Astrocyte (in vitro differentiated cells and primary cell): ENCODE measurements around the gene MYRIP. TPM values are rescaled to one million over a fixed set of nuclear protein-coding genes. Genes with fewer than 3 reads are reported as not detected.

Experiments
- DNase-seq: peaks from one replicate; pipeline ENCODE4 v3.0.0-alpha.2; 2010; ENCODE audit warnings: low read depth
- FAIRE-seq: peaks from 2 replicates; lab custom pipeline; 2011; peaks lifted over from hg19 to GRCh38; lab: Jason Lieb, UNC
- H2AFZ ChIP-seq: 2 replicates; pipeline ENCODE4 v1.6.0; 2012; ENCODE audit warnings: low read depth, low read length, inconsistent platforms
- H3K27ac ChIP-seq: 2 replicates; pipeline ENCODE4 v1.5.1; 2011; ENCODE audit warnings: low read depth, low read length, inconsistent platforms
- H3K27me3 ChIP-seq: 2 replicates; pipeline ENCODE4 v1.6.0; 2011; ENCODE audit warnings: low read length, inconsistent platforms; ENCODE audit not compliant: insufficient read depth
- H3K36me3 ChIP-seq: 2 replicates; pipeline ENCODE4 v1.5.1; 2011; ENCODE audit warnings: low read length, inconsistent platforms; ENCODE audit not compliant: insufficient read depth
- H3K4me1 ChIP-seq: 2 replicates; pipeline ENCODE4 v1.5.1; 2011; ENCODE audit warnings: low read length, inconsistent platforms; ENCODE audit not compliant: insufficient read depth
- H3K4me2 ChIP-seq: 2 replicates; pipeline ENCODE4 v1.6.0; 2012; ENCODE audit warnings: low read length, inconsistent platforms
- H3K4me3 ChIP-seq: 2 replicates; pipeline ENCODE4 v1.5.1; 2011; ENCODE audit warnings: low read depth, mild to moderate bottlenecking, low read length, inconsistent platforms; ENCODE audit not compliant: insufficient read depth
- H3K79me2 ChIP-seq: 2 replicates; pipeline ENCODE4 v1.6.0; 2012; ENCODE audit warnings: mild to moderate bottlenecking, low read length, inconsistent platforms; ENCODE audit not compliant: insufficient read depth
- H3K9ac ChIP-seq: 2 replicates; pipeline ENCODE4 v1.6.0; 2012; ENCODE audit warnings: mild to moderate bottlenecking, low read length, inconsistent platforms
- H3K9me3 ChIP-seq: 2 replicates; pipeline ENCODE4 v1.5.1; 2012; ENCODE audit warnings: low read depth, mild to moderate bottlenecking, low read length, inconsistent platforms; ENCODE audit not compliant: insufficient read depth
- H4K20me1 ChIP-seq: 2 replicates; pipeline ENCODE4 v1.6.0; 2012; ENCODE audit warnings: low read length, inconsistent platforms; ENCODE audit not compliant: insufficient read depth
- H3K27ac Mint-ChIP-seq: one replicate; pipeline ENCODE4 v1.8.0; 2021; ENCODE audit warnings: mild to moderate bottlenecking, mixed read lengths; ENCODE audit not compliant: unreplicated experiment
- H3K27me3 Mint-ChIP-seq: one replicate; pipeline ENCODE4 v1.8.0; 2021; ENCODE audit warnings: low read depth, mixed read lengths; ENCODE audit not compliant: unreplicated experiment
- H3K36me3 Mint-ChIP-seq: one replicate; pipeline ENCODE4 v1.8.0; 2021; ENCODE audit warnings: low read depth, mixed read lengths; ENCODE audit not compliant: unreplicated experiment
- H3K4me1 Mint-ChIP-seq: one replicate; pipeline ENCODE4 v1.8.0; 2021; ENCODE audit warnings: low read depth, mixed read lengths; ENCODE audit not compliant: unreplicated experiment
- H3K4me3 Mint-ChIP-seq: one replicate; pipeline ENCODE4 v1.8.0; 2021; ENCODE audit warnings: mild to moderate bottlenecking, moderate library complexity, mixed read lengths; ENCODE audit not compliant: unreplicated experiment
- H3K9me3 Mint-ChIP-seq: one replicate; pipeline ENCODE4 v1.8.0; 2021; ENCODE audit warnings: mild to moderate bottlenecking, mixed read lengths; ENCODE audit not compliant: unreplicated experiment
- EZH2 ChIP-seq: IDR thresholded peaks from 2 replicates; pipeline ENCODE4 v1.6.1; 2012; ENCODE audit warnings: mild to moderate bottlenecking, low read length, inconsistent platforms; ENCODE audit not compliant: insufficient read depth
- total RNA-seq: library from RNA; stranded (reverse); gene quantifications from 2 replicates; pipeline ENCODE4 v1.2.1, GENCODE V29; 2021
- TF ChIP-seq, protein P1 (sequence below): IDR thresholded peaks from 2 replicates; pipeline ENCODE4 v1.5.1; 2011; ENCODE audit warnings: low read depth, mild to moderate bottlenecking, inconsistent platforms, low read length, moderate library complexity; ENCODE audit not compliant: insufficient read depth

Gene MYRIP
- total RNA-seq, 1 donor from 2014 or later = 0.07 TPM

DNA sequence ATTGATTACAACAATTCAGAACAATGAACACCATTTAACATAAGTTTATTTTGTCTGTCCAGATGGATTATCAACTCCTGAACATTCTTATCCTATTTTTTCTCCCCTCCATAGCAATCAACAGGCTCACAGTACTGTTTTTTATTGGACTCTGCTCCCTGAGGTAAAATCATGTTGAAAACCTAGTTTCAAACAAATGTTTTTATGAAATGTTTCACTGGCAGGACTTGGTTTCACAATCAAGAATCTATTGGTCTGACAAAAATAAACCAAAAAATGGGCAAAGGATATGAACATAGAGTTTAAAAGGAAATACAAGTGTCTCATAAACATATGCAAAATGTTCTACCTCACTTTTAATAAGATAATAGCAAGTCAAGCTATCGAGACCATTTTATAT lies 2.6 kb upstream of the MYRIP start:
- no peaks in the 10 kb centered on the region for H3K9me3 ChIP-seq
- no peak overlapping the region for H3K4me2 ChIP-seq
- Mint-ChIP-seq H3K4me1 (peaks cover 4% of the 10 kb centered on the region), H3K27ac (no peak overlapping the region), H3K27me3 (peaks cover 58% of the 10 kb centered on the region), H3K9me3 (peaks cover 3% of the 10 kb centered on the region), H3K4me3 (no peak overlapping the region), H3K36me3 (no peaks in the 10 kb centered on the region)
- no peak overlapping the region for H3K4me3 ChIP-seq
- no peaks in the 10 kb centered on the region for H4K20me1 ChIP-seq
- FAIRE-seq = no peak
- no peak overlapping the region for H3K27ac ChIP-seq
- H2AFZ ChIP-seq = no peak overlapping the region
- no peaks in the 10 kb centered on the region for H3K79me2 ChIP-seq
- TF ChIP-seq EZH2 = no peak
- TF ChIP-seq, protein P1, sequence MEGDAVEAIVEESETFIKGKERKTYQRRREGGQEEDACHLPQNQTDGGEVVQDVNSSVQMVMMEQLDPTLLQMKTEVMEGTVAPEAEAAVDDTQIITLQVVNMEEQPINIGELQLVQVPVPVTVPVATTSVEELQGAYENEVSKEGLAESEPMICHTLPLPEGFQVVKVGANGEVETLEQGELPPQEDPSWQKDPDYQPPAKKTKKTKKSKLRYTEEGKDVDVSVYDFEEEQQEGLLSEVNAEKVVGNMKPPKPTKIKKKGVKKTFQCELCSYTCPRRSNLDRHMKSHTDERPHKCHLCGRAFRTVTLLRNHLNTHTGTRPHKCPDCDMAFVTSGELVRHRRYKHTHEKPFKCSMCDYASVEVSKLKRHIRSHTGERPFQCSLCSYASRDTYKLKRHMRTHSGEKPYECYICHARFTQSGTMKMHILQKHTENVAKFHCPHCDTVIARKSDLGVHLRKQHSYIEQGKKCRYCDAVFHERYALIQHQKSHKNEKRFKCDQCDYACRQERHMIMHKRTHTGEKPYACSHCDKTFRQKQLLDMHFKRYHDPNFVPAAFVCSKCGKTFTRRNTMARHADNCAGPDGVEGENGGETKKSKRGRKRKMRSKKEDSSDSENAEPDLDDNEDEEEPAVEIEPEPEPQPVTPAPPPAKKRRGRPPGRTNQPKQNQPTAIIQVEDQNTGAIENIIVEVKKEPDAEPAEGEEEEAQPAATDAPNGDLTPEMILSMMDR = no peak
- peaks cover 46% of the 10 kb centered on the region for H3K27me3 ChIP-seq
- DNase-seq = no peak
- H3K36me3 ChIP-seq = no peaks in the 10 kb centered on the region
- peaks cover 11% of the 10 kb centered on the region for H3K4me1 ChIP-seq
- no peak overlapping the region for H3K9ac ChIP-seq

DNA sequence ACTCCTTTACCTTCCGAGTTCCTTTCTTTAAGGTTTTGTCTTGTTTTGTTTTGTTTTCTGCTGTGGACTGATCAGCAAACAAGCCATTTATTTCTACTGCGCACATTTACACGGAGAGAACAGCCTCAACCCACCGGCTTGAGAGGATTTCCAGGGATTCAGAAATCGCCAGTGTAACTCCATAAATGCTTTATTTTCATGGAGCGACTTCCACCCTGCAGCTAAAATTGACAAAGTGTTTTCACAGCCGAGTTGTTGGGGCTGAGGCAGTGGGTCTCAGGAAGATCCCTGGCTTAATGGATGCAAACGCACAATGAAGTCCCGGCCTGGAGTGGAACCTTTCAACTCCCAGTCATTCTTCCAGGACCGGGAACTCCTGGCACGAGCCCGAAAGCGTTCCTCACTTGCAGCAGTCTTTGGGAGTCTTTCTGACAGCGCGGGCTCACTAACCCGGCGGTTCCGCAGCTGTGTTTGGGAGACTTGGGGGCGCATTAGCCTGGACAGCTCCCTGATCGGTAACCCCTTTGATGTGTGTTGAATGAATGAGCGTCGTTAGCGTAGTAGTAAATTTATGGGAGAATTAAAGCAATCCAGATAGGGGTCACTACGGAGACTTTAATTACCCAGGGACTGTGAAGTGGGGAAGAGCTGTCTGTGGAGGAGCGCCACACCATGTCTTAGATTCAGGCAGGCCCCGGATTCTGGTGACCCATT lies 785 bp upstream of the MYRIP start:
- Mint-ChIP-seq H3K36me3 (no peaks in the 10 kb centered on the region), H3K9me3 (peaks cover 3% of the 10 kb centered on the region), H3K27ac (no peak overlapping the region), H3K4me3 (peak overlapping the region; percentile 88), H3K27me3 (peaks cover 73% of the 10 kb centered on the region), H3K4me1 (peaks cover 4% of the 10 kb centered on the region)
- H3K4me1 ChIP-seq = peaks cover 11% of the 10 kb centered on the region
- H3K27me3 ChIP-seq = peaks cover 49% of the 10 kb centered on the region
- DNase-seq (no peak), FAIRE-seq (no peak)
- no peak overlapping the region for H3K27ac ChIP-seq
- H2AFZ ChIP-seq = peak overlapping the region; percentile 12
- no peak for TF ChIP-seq EZH2
- TF ChIP-seq, protein P1 = no peak
- peak overlapping the region; percentile 78 for H3K4me2 ChIP-seq
- no peak overlapping the region for H3K4me3 ChIP-seq
- no peaks in the 10 kb centered on the region for H3K9me3 ChIP-seq
- H3K36me3 ChIP-seq = no peaks in the 10 kb centered on the region
- H3K9ac ChIP-seq = no peak overlapping the region
- H4K20me1 ChIP-seq = no peaks in the 10 kb centered on the region
- H3K79me2 ChIP-seq = no peaks in the 10 kb centered on the region

DNA sequence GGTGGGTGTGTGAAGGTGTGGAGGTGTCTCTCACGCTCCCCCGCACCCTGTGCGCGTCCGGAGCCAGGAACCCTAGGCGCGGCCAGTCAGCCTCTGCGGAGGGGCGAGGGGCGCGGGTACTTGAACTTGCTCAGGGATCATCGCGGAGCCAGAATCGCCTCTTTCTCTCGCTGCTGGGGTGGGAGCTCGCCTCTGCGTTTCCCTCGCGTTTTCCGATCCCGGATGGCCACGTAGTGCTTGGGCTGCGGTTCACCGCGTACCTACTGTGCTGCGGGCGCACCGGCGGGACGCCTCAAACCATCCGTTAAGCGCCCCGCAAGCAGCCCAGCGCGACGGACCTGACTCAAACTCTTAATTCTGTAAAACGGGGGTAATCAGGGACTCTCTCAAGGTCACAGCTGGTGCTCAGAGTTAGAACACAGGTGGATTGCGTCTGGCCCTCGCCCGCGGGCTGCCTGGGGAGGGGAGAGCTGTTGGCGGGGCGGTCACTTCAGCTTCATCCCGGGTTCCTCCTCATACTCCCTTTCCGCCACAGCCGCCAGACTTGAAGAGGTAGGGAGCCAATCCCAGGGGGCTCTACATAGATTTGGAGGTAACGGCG lies 686 bp downstream of the MYRIP start:
- H3K36me3 Mint-ChIP-seq = no peaks in the 10 kb centered on the region
- DNase-seq = no peak
- peak overlapping the region; percentile 80 for H3K4me3 Mint-ChIP-seq
- no peak for FAIRE-seq
- TF ChIP-seq, protein P1 = no peak
- TF ChIP-seq EZH2 = peak; percentile 99
- Histone ChIP-seq H3K9me3 (no peaks in the 10 kb centered on the region), H3K36me3 (no peaks in the 10 kb centered on the region), H3K4me2 (peak overlapping the region; percentile 78), H3K4me3 (peak overlapping the region; percentile 21), H2AFZ (peak overlapping the region; percentile 63), H3K27me3 (peaks cover 49% of the 10 kb centered on the region), H3K9ac (no peak overlapping the region), H3K79me2 (no peaks in the 10 kb centered on the region), H3K4me1 (peaks cover 11% of the 10 kb centered on the region), H3K27ac (no peak overlapping the region), H4K20me1 (no peaks in the 10 kb centered on the region)
- peaks cover 71% of the 10 kb centered on the region for H3K27me3 Mint-ChIP-seq
- H3K9me3 Mint-ChIP-seq = no peaks in the 10 kb centered on the region
- H3K4me1 Mint-ChIP-seq = peaks cover 4% of the 10 kb centered on the region
- no peak overlapping the region for H3K27ac Mint-ChIP-seq
